Thyroid gland (tissue), 4 donors: ENCODE results near the gene SLC29A3. TPM values are rescaled to one million over a fixed set of nuclear protein-coding genes. Genes with fewer than 3 reads are reported as not detected.
"Not testable (repeated sequence)": the region's sequence is repeated elsewhere in the genome, so short reads cannot be mapped to it uniquely, and the experiment has no call there.

Source experiments
- DNase-seq, 2 donors: peaks; one replicate each; pipeline ENCODE4 v3.0.0-alpha.2; 2019
- H3K27ac ChIP-seq, 3 donors: fragments of 200-600 bp; sonication (generic); 1 replicate in 2 of 3; 2 replicates in 1 of 3; pipeline ENCODE4 v1.5.1; 2016 to 2019; ENCODE audit warnings: mild to moderate bottlenecking in 1 of 3, moderate library complexity in 1 of 3
- H3K27me3 ChIP-seq: fragments of 200-600 bp; sonication (generic); one replicate; pipeline ENCODE4 v1.5.1; 2019
- H3K36me3 ChIP-seq, 2 donors: fragments of 200-600 bp; sonication (generic); one replicate each; pipeline ENCODE4 v1.5.1; 2016 to 2019
- H3K4me1 ChIP-seq, 2 donors: fragments of 200-600 bp; sonication (generic); one replicate each; pipeline ENCODE4 v1.5.1; 2017 to 2019
- H3K4me3 ChIP-seq, 3 donors: fragments of 200-600 bp; sonication (generic); replicated peaks in 1 of 3; 1 replicate in 2 of 3; 2 replicates in 1 of 3; pipeline ENCODE4 v1.5.1; 2016; ENCODE audit warnings: mild to moderate bottlenecking in 1 of 3
- H3K9me3 ChIP-seq: fragments of 200-600 bp; sonication (generic); one replicate; pipeline ENCODE4 v1.5.1; 2017
- CTCF ChIP-seq, 6 experiments: fragments of 200-600 bp in 3 of 6; fragments of 450-650 bp in 3 of 6; sonication (generic) in 3 of 6; IDR thresholded peaks; one replicate each; pipeline ENCODE4 v1.5.1; 2016 to 2019; ENCODE audit warnings: antibody characterized with exemption in 6 of 6, mild to moderate bottlenecking in 2 of 6, inconsistent platforms in 1 of 6, moderate library complexity in 1 of 6
- POLR2A ChIP-seq, 2 donors: fragments of 450-650 bp; IDR thresholded peaks; one replicate each; pipeline ENCODE4 v1.6.1; 2017; ENCODE audit warnings: antibody characterized with exemption in 2 of 2, mild to moderate bottlenecking in 2 of 2, moderate library complexity in 1 of 2
- WGBS, 2 donors: methylation state at CpG; one replicate each; pipeline ENCODE4 v1.1.5; 2017; 5-methylcytosine and 5-hydroxymethylcytosine counted together
- intact Hi-C: fragments of 100-400 bp; cut with DNase I; formaldehyde crosslinking; loops from one replicate; pipeline ENCODE4 v1.15.1; 2023
- total RNA-seq, 4 donors: library from RNA; depleted of rRNA; stranded (reverse); fragments of >200 nt; gene quantifications; one replicate each; pipeline ENCODE4 v1.2.3, GENCODE V29; 2016

Gene SLC29A3
- total RNA-seq, 4 donors from 2014 or later: 5.1 to 8.2 (median 6.7) TPM

- no peaks in the 10 kb centered on the region for H3K36me3 ChIP-seq
- DNase-seq: no peak
- no peaks in the 10 kb centered on the region for H3K9me3 ChIP-seq
- H3K27ac ChIP-seq: no peak overlapping the region
- no peak overlapping the region for H3K4me3 ChIP-seq
- 72 to 84% methylated on average over 12 to 15 of the region's 15 CpGs for WGBS, 2 donors
- H3K4me1 ChIP-seq: peaks cover 4 to 5% of the 10 kb centered on the region in 2 donors
- intact Hi-C loops: no loop called here
- TF ChIP-seq CTCF (IDR thresholded peaks at IDR 0.05): no peak
- TF ChIP-seq POLR2A (IDR thresholded peaks at IDR 0.05): no peak
- no peaks in the 10 kb centered on the region for H3K27me3 ChIP-seq
These were observed 46.8 kb upstream of the SLC29A3 start for GRCh38 chr10:71272056-71272771.

- H3K36me3 ChIP-seq, H3K9me3 ChIP-seq, H3K4me1 ChIP-seq, H3K27me3 ChIP-seq, DNase-seq, H3K27ac ChIP-seq, intact Hi-C loops, H3K4me3 ChIP-seq: not testable (repeated sequence)
- WGBS, 2 donors: 87 to 88% methylated on average over 11 of the region's 11 CpGs
These were observed 46.1 kb upstream of the SLC29A3 start for GRCh38 chr10:71272974-71273373.

- no peak for DNase-seq
- H3K9me3 ChIP-seq: no peaks in the 10 kb centered on the region
- H3K36me3 ChIP-seq: no peaks in the 10 kb centered on the region
- H3K27ac ChIP-seq: no peak overlapping the region
- intact Hi-C loops: no loop called here
- no peak overlapping the region for H3K4me3 ChIP-seq
- H3K4me1 ChIP-seq: peaks cover 4 to 5% of the 10 kb centered on the region in 2 donors
- TF ChIP-seq POLR2A (IDR thresholded peaks at IDR 0.05): no peak
- WGBS, 2 donors: 97 to 100% methylated on average over 2 to 5 of the region's 5 CpGs
- no peaks in the 10 kb centered on the region for H3K27me3 ChIP-seq
These were observed 45.6 kb upstream of the SLC29A3 start for GRCh38 chr10:71273506-71273905.

- intact Hi-C loops: no loop called here
- Histone ChIP-seq H3K9me3 (no peaks in the 10 kb centered on the region), H3K36me3 (no peaks in the 10 kb centered on the region), H3K4me3 (no peak overlapping the region), H3K4me1 (peaks cover 0 to 5% of the 10 kb centered on the region in 2 donors), H3K27me3 (no peaks in the 10 kb centered on the region), H3K27ac (no peak overlapping the region)
- DNase-seq: no peak
- TF ChIP-seq CTCF (IDR thresholded peaks at IDR 0.05): no peak
- WGBS, 2 donors: 76 to 77% methylated on average over 11 of the region's 11 CpGs
These were observed 43.9 kb upstream of the SLC29A3 start for GRCh38 chr10:71274901-71275796.

GRCh38 chr10:71276873-71277272 lies 42.2 kb upstream of the SLC29A3 start:
- no peak for DNase-seq
- TF ChIP-seq CTCF (IDR thresholded peaks at IDR 0.05) (no peak), POLR2A (IDR thresholded peaks at IDR 0.05) (no peak)
- 83 to 91% methylated on average over 8 to 9 of the region's 9 CpGs for WGBS, 2 donors
- Histone ChIP-seq H3K9me3 (no peaks in the 10 kb centered on the region), H3K4me3 (no peak overlapping the region), H3K36me3 (no peaks in the 10 kb centered on the region), H3K27ac (no peak overlapping the region), H3K4me1 (peaks cover 0 to 4% of the 10 kb centered on the region in 2 donors), H3K27me3 (no peaks in the 10 kb centered on the region)
- intact Hi-C loops: no loop called here
